Kidney (tissue), 14 donors: ENCODE data around the gene MYH14. TPM values are rescaled to one million over a fixed set of nuclear protein-coding genes. Genes with fewer than 3 reads are reported as not detected.

Source experiments
- DNase-seq, 5 donors: peaks; one replicate each; pipeline ENCODE4 v3.0.0-alpha.2; 2013 to 2020
- FAIRE-seq: peaks from 2 replicates; lab custom pipeline; 2012; peaks lifted over from hg19 to GRCh38; lab: Jason Lieb, UNC
- H3K27ac ChIP-seq, 2 donors: one replicate each; pipeline ENCODE4 v1.7.0; 2013; ENCODE audit warnings: low read depth in 2 of 2, low read length in 2 of 2, inconsistent platforms in 1 of 2
- H3K27me3 ChIP-seq: one replicate; pipeline ENCODE4 v1.7.1; 2013; ENCODE audit warnings: low read length, inconsistent platforms; ENCODE audit not compliant: control insufficient read depth, insufficient read depth
- H3K36me3 ChIP-seq, 3 donors: one replicate each; pipeline versions ENCODE4 v1.7.0 to v1.7.1; 2013; ENCODE audit warnings: low read length in 3 of 3, control low read depth in 1 of 3, inconsistent platforms in 1 of 3; ENCODE audit not compliant: insufficient read depth in 3 of 3, control insufficient read depth in 2 of 3
- H3K4me1 ChIP-seq, 3 donors: one replicate each; pipeline versions ENCODE4 v1.7.0 to v1.7.1; 2013; ENCODE audit warnings: low read length in 3 of 3, inconsistent platforms in 1 of 3, low read depth in 1 of 3; ENCODE audit not compliant: control insufficient read depth in 2 of 3, insufficient read depth in 2 of 3
- H3K4me3 ChIP-seq, 3 donors: one replicate each; pipeline versions ENCODE4 v1.7.0 to v1.8.1; 2013; ENCODE audit warnings: low read length in 3 of 3, control low read depth in 1 of 3, inconsistent platforms in 1 of 3
- H3K9ac ChIP-seq, 3 donors: one replicate each; pipeline versions ENCODE4 v1.7.0 to v1.7.1; 2013; ENCODE audit warnings: low read length in 3 of 3, control low read depth in 1 of 3, inconsistent platforms in 1 of 3
- H3K9me3 ChIP-seq, 3 donors: one replicate each; pipeline versions ENCODE4 v1.7.0 to v1.7.1; 2013; ENCODE audit warnings: low read length in 3 of 3, control low read depth in 1 of 3, inconsistent platforms in 1 of 3; ENCODE audit not compliant: control insufficient read depth in 2 of 3, insufficient read depth in 1 of 3
- CTCF ChIP-seq: IDR thresholded peaks from 3 replicates; pipeline ENCODE4 v1.5.1; 2012; ENCODE audit warnings: mild to moderate bottlenecking, moderate library complexity, borderline replicate concordance; ENCODE audit not compliant: insufficient read depth; ENCODE audit errors: extremely low read depth
- intact Hi-C: fragments of 100-400 bp; cut with DNase I; formaldehyde crosslinking; loops from one replicate; pipeline ENCODE4 v1.11.1; 2022
- polyA plus RNA-seq: library from polyadenylated mRNA; stranded (reverse); fragments of 350-450 nt; fragmentation: Illumina TruSeq; extraction: RNeasy Lipid Tissue Mini Kit (QIAGEN cat#74804); gene quantifications from one replicate; pipeline ENCODE4 v1.2.3, GENCODE V29; 2014; ENCODE audit warnings: low read depth, low replicate concordance; ENCODE audit not compliant: insufficient read depth
- total RNA-seq: library from RNA; stranded (reverse); fragmentation: NEBNext Ultra II Directional; extraction: Animal tissue kit (Norgen Biotek cat#: 25700); gene quantifications from one replicate; pipeline ENCODE4 v1.2.1, GENCODE V29; 2021
- donor health status: control.
- donor health status: control.
- donor health status: control.
- donor health status: control.
- donor health status: control.
- donor health status: DM: yes; HTN: yes; CAD: no.
- donor health status: Normal renal cell carcinoma (clear cell type).

MYH14 gene
- total and polyA plus RNA-seq, 2 donors from 2014 or later: 23.9 to 81.4 TPM

DNA sequence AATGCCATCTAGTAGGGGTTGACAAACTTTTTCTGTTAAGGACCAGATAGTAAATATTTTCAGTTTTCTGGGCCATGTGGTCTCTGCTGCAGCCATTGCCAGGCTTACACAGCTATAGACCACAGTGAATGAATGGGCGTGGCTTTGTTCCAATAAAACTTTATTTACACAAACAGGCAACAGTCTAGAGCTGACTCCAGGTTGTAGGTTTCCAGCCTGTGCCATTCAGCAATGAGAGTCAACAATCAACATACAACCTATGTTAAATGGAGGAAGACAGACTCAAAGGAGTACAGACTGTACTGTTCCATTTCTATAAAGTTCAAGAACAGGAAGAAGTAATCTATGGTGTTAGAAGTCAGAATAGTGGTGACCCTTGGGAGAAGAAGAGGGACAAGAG, 25.1 kb upstream of the MYH14 start:
- TF ChIP-seq CTCF: no peak
- Histone ChIP-seq H3K9ac (no peak overlapping the region), H3K4me1 (no peaks in the 10 kb centered on the region), H3K36me3 (no peaks in the 10 kb centered on the region), H3K27me3 (no peaks in the 10 kb centered on the region), H3K27ac (no peak overlapping the region), H3K9me3 (peaks cover 0 to 4% (median 0%) of the 10 kb centered on the region in 3 donors), H3K4me3 (no peak overlapping the region)
- DNase-seq (no peak), FAIRE-seq (no peak)
- intact Hi-C loops: no loop called here

DNA sequence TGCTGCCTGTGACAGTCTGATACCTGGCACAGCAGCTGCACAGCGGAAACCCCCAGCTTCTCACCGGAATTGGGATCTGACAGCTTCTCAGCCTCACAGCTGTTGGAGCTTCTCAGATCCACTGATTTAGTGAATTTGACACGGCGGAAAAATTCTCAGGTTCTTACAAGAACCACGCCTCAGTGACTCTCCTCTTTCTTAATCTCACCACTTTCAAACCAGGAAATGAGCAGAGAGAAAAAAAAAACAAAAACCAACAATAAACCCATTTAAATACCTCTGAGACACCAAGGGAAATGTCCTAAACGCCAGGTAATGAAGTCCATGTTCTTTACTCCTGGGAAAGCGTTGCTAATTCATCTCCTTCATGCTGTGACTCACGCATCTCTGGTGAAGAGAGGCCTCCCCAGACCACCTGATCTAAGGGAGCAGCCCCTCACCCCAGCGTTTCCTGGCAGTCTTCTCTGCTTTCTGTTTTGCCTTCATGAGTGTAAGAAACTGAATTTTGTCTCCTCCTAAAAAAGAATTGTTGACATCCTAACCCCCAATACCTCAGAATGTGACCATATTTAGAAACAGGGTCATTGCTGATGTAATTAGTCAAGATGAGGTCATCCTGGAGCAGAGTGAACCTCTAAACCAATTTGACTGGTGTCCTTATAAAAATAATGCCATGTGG, 24.4 kb upstream of the MYH14 start:
- intact Hi-C loops: no loop called here
- no peaks in the 10 kb centered on the region for H3K27me3 ChIP-seq
- no peak overlapping the region for H3K4me3 ChIP-seq
- TF ChIP-seq CTCF: no peak
- H3K36me3 ChIP-seq: no peaks in the 10 kb centered on the region
- H3K9ac ChIP-seq: no peak overlapping the region
- DNase-seq (peak in 2 of 5 donors; percentile 30 to 34), FAIRE-seq (no peak)
- no peaks in the 10 kb centered on the region for H3K4me1 ChIP-seq
- H3K27ac ChIP-seq: no peak overlapping the region
- peaks cover 0 to 4% (median 0%) of the 10 kb centered on the region in 3 donors for H3K9me3 ChIP-seq

GRCh38 chr19:50181121-50181520, 22.3 kb upstream of the MYH14 start:
- Histone ChIP-seq H3K27me3 (no peaks in the 10 kb centered on the region), H3K4me1 (no peaks in the 10 kb centered on the region), H3K9ac (no peak overlapping the region), H3K36me3 (no peaks in the 10 kb centered on the region), H3K4me3 (no peak overlapping the region), H3K9me3 (peaks cover 0 to 4% (median 0%) of the 10 kb centered on the region in 3 donors), H3K27ac (no peak overlapping the region)
- intact Hi-C loops: no loop called here
- FAIRE-seq (no peak), DNase-seq (peak in 2 of 5 donors; percentile 34)
- no peak for TF ChIP-seq CTCF

DNA sequence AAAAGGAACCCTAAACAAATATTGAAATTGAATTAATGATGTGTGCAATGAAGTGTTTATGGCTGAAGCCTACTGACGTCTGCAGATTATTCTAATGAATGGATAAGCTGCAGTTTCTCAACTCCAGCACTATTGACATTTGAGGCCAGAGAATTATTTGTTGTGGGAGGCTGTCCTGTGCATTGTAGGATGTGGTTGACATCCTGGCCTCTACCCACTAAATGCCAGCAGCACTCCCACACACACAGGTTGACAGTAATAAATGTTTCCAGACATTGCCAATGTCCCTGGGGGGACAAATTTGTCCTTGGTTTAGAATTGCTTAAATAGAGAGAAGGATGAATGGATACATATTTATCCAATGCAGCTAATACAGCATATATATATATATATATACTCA, 19.2 kb upstream of the MYH14 start:
- DNase-seq (no peak), FAIRE-seq (no peak)
- intact Hi-C loops: no loop called here
- Histone ChIP-seq H3K27ac (no peak overlapping the region), H3K9ac (no peak overlapping the region), H3K9me3 (peaks cover 0 to 4% (median 0%) of the 10 kb centered on the region in 3 donors), H3K4me3 (no peak overlapping the region), H3K4me1 (no peaks in the 10 kb centered on the region), H3K36me3 (no peaks in the 10 kb centered on the region), H3K27me3 (no peaks in the 10 kb centered on the region)
- no peak for TF ChIP-seq CTCF
